GM06990 (cell line): Measurements from ENCODE around the gene GRB7.
A peak's percentile ranks its signal among the peaks of the same experiment; 100 is the strongest.

Experiments
- DNase-seq: peaks from one replicate; pipeline ENCODE4 v3.0.0-alpha.2; 2011; ENCODE audit not compliant: insufficient read length; ENCODE audit errors: extremely low read depth
- H3K27me3 ChIP-seq: replicated peaks from 2 replicates; pipeline ENCODE4 v1.6.0; 2011; ENCODE audit warnings: low read length; ENCODE audit not compliant: control insufficient read depth, insufficient read depth
- H3K36me3 ChIP-seq: 2 replicates; pipeline ENCODE4 v1.5.1; 2011; ENCODE audit warnings: low read length; ENCODE audit not compliant: control insufficient read depth, insufficient read depth
- H3K4me3 ChIP-seq: replicated peaks from 2 replicates; pipeline ENCODE4 v1.5.1; 2011; ENCODE audit warnings: low read depth, mild to moderate bottlenecking, control low read depth, low read length
- CTCF ChIP-seq: IDR thresholded peaks from 2 replicates; pipeline ENCODE4 v1.5.1; 2011; ENCODE audit warnings: low read length, control low read depth, mild to moderate bottlenecking, inconsistent platforms; ENCODE audit not compliant: insufficient read depth, poor library complexity, severe bottlenecking

The GRB7 gene

GRCh38 chr17:39755554-39756379, 18.0 kb downstream of the GRB7 start:
- Histone ChIP-seq H3K36me3 (no peaks in the 10 kb centered on the region; the same call in none of the 2 replicates), H3K27me3 (no peaks in the 10 kb centered on the region), H3K4me3 (peak overlapping the region; percentile 69)
- DNase-seq = peak; percentile 80
- no peak for TF ChIP-seq CTCF

GRCh38 chr17:39756380-39757079, 18.8 kb downstream of the GRB7 start:
- peak overlapping the region; percentile 21 for H3K4me3 ChIP-seq
- DNase-seq = peak; percentile 44
- no peaks in the 10 kb centered on the region; the same call in none of the 2 replicates for H3K36me3 ChIP-seq
- no peak for TF ChIP-seq CTCF
- H3K27me3 ChIP-seq = no peaks in the 10 kb centered on the region

- no peak for TF ChIP-seq CTCF
- no peak for DNase-seq
Measured at GRCh38 chr17:39757176-39757662, 19.5 kb downstream of the GRB7 start.

GRCh38 chr17:39757931-39758873, 20.5 kb downstream of the GRB7 start:
- H3K27me3 ChIP-seq = no peaks in the 10 kb centered on the region
- peak; percentile 62 for DNase-seq
- no peak for TF ChIP-seq CTCF
- H3K36me3 ChIP-seq = peaks cover 4% of the 10 kb centered on the region
- H3K4me3 ChIP-seq = no peak overlapping the region

More at GRCh38 chr17:39757176-39757662, 19.5 kb downstream of the GRB7 start:
- Histone ChIP-seq H3K27me3 (no peaks in the 10 kb centered on the region), H3K4me3 (no peak overlapping the region), H3K36me3 (peaks cover 2% of the 10 kb centered on the region)

GRCh38 chr17:39759204-39759603, 21.5 kb downstream of the GRB7 start:
- TF ChIP-seq CTCF = no peak
- Histone ChIP-seq H3K36me3 (peaks cover 7% of the 10 kb centered on the region), H3K4me3 (no peak overlapping the region), H3K27me3 (no peaks in the 10 kb centered on the region)
- DNase-seq = no peak
